GM21786 (cell line): ENCODE measurements around the gene MYRIP.

Experiments
- ATAC-seq: cut with Tn5 transposase; IDR thresholded peaks from one replicate; pipeline ENCODE4 v1.9.1; 2021; ENCODE audit not compliant: unreplicated experiment

The MYRIP gene

DNA sequence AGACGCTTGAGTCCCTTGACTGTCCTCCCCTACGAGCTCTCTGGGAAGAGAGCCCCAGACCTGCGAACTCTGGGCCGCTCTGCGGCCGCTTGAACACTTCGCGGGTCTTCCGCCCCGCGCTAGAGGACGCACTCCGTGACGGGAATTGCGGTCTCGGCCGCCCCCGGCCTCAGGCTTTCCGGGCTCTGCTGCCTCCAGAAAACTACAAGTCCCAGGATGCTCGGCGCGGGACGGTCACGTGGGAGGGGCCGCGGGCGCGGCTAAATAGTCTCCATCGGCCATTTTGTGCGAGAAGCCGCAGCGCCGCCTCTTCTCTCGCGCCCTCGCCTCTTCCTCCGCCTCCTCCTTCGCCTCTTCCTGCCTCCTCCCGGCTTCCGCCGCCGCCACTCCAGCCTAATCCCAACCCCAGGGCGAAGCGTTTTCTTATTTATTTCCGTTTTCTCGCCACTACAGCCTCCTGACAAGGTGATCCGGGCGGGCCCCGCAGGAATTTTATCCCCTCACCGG lies 500.1 kb downstream of the MYRIP start, which contains the start of gene EIF1B:
EIF1B (plus strand) TSS at position 290 of the 507 bp plus-strand sequence. CDS start 235 bp downstream, outside the sequence.
- ATAC-seq, result peak; percentile 88
